H1 (cell line): ENCODE results near the gene SAPCD1. TPM values are rescaled to one million over a fixed set of nuclear protein-coding genes. Genes with fewer than 3 reads are reported as not detected.

Experiments
- CTCF ChIA-PET: fragments of 300-600 bp; sonication (Branson Sonifier 250); formaldehyde crosslinking; loops from one replicate; lab custom pipeline; 2021; ENCODE audit not compliant: partially characterized antibody; lab: Charles Lee
- POLR2A ChIA-PET: fragments of 300-600 bp; sonication (Branson Sonifier 250); formaldehyde crosslinking; loops from one replicate; lab custom pipeline; 2021; ENCODE audit warnings: inconsistent platforms; ENCODE audit not compliant: partially characterized antibody; lab: Charles Lee
- DNase-seq, 2 experiments: peaks; one replicate each; pipeline versions ENCODE4 v3.0.0 to v3.0.0-alpha.2; 2010 to 2022; ENCODE audit warnings: low spot score in 2 of 2, low read depth in 1 of 2, mixed read lengths in 1 of 2
- FAIRE-seq: peaks from 2 replicates; lab custom pipeline; 2011; peaks lifted over from hg19 to GRCh38; lab: Jason Lieb, UNC
- H2AFZ ChIP-seq: 2 replicates; pipeline ENCODE4 v1.8.1; 2012; ENCODE audit warnings: low read length, inconsistent platforms
- H2AK5ac ChIP-seq: 2 replicates; pipeline ENCODE4 v1.6.1; 2013; ENCODE audit warnings: low read depth, low read length
- H2BK120ac ChIP-seq: replicated peaks from 2 replicates; pipeline ENCODE3; 2013; ENCODE audit warnings: low read depth, low read length, inconsistent platforms
- H2BK12ac ChIP-seq: 2 replicates; pipeline ENCODE4 v1.6.1; 2013; ENCODE audit warnings: low read depth, low read length
- H2BK15ac ChIP-seq: 2 replicates; pipeline ENCODE4 v1.6.1; 2013; ENCODE audit warnings: low read length
- H2BK20ac ChIP-seq: 2 replicates; pipeline ENCODE4 v1.6.1; 2013; ENCODE audit warnings: low read length
- H2BK5ac ChIP-seq: 2 replicates; pipeline ENCODE4 v1.6.1; 2013; ENCODE audit warnings: low read depth, low read length
- H3K14ac ChIP-seq: 2 replicates; pipeline ENCODE4 v1.6.1; 2013; ENCODE audit warnings: inconsistent platforms; ENCODE audit not compliant: insufficient read length
- H3K18ac ChIP-seq: 2 replicates; pipeline ENCODE4 v1.6.1; 2013; ENCODE audit warnings: low read length; ENCODE audit errors: extremely low read depth
- H3K23ac ChIP-seq: 2 replicates; pipeline ENCODE4 v1.6.1; 2013; ENCODE audit warnings: inconsistent platforms; ENCODE audit not compliant: insufficient read length
- H3K23me2 ChIP-seq: 2 replicates; pipeline ENCODE4 v1.6.1; 2013; ENCODE audit warnings: low read depth, low read length
- H3K27ac ChIP-seq: 2 replicates; pipeline ENCODE4 v1.6.1; 2011; ENCODE audit warnings: low read depth, low read length, inconsistent platforms
- H3K27me3 ChIP-seq, 4 experiments: replicated peaks in 1 of 4; 1 replicate in 1 of 4; 2 replicates in 3 of 4; pipeline versions ENCODE4 v1.6.1 to v1.8.1; 2011 to 2013; ENCODE audit warnings: low read length in 3 of 4, mild to moderate bottlenecking in 3 of 4, inconsistent platforms in 2 of 4, mixed read lengths in 2 of 4, moderate library complexity in 1 of 4; ENCODE audit not compliant: control insufficient read depth in 3 of 4, insufficient read depth in 3 of 4; ENCODE audit errors: extremely low read depth in 1 of 4
- H3K36me3 ChIP-seq, 4 experiments: 2 replicates each; pipeline versions ENCODE4 v1.6.1 to v1.8.1; 2011 to 2013; ENCODE audit warnings: mild to moderate bottlenecking in 4 of 4, low read length in 3 of 4, moderate library complexity in 2 of 4, control low read depth in 1 of 4, inconsistent platforms in 1 of 4; ENCODE audit not compliant: insufficient read depth in 4 of 4, control insufficient read depth in 2 of 4
- H3K4ac ChIP-seq: replicated peaks from 2 replicates; pipeline ENCODE3; 2013; ENCODE audit warnings: low read length, low read depth, mixed read lengths, inconsistent platforms; ENCODE audit not compliant: insufficient read length
- H3K4me1 ChIP-seq, 4 experiments: replicated peaks in 1 of 4; 1 replicate in 1 of 4; 2 replicates in 3 of 4; pipeline versions ENCODE4 v1.6.1 to v1.8.1; 2011 to 2013; ENCODE audit warnings: low read length in 3 of 4, inconsistent platforms in 2 of 4, mixed read lengths in 1 of 4; ENCODE audit not compliant: insufficient read depth in 4 of 4, control insufficient read depth in 3 of 4
- H3K4me2 ChIP-seq, 2 experiments: 2 replicates each; pipeline versions ENCODE4 v1.6.1 to v1.8.1; 2011 to 2013; ENCODE audit warnings: low read depth in 2 of 2, low read length in 2 of 2, control low read depth in 1 of 2, inconsistent platforms in 1 of 2, mild to moderate bottlenecking in 1 of 2; ENCODE audit not compliant: insufficient read depth in 1 of 2
- H3K4me3 ChIP-seq, 4 experiments: fragments of 200-600, 300-600 bp in 1 of 4; sonication (generic), shearing (Covaris generic), sonication (Bioruptor Twin) in 1 of 4; 2 replicates each; pipeline versions ENCODE4 v1.5.1 to v1.8.1; 2011 to 2016; ENCODE audit warnings: low read length in 4 of 4, low read depth in 3 of 4, control low read depth in 2 of 4, inconsistent platforms in 2 of 4, mild to moderate bottlenecking in 2 of 4, mixed read lengths in 1 of 4, moderate library complexity in 1 of 4; ENCODE audit not compliant: insufficient read depth in 2 of 4; ENCODE audit errors: extremely low read depth in 1 of 4
- H3K56ac ChIP-seq: replicated peaks from 2 replicates; pipeline ENCODE3; 2013; ENCODE audit warnings: low read depth, mild to moderate bottlenecking, mixed read lengths, low read length, inconsistent platforms; ENCODE audit not compliant: insufficient read length
- H3K79me1 ChIP-seq: 2 replicates; pipeline ENCODE4 v1.6.1; 2013; ENCODE audit warnings: low read depth, low read length, control low read depth
- H3K79me2 ChIP-seq, 2 experiments: 2 replicates each; pipeline versions ENCODE4 v1.6.1 to v1.8.1; 2012 to 2013; ENCODE audit warnings: low read length in 2 of 2, mild to moderate bottlenecking in 2 of 2, inconsistent platforms in 1 of 2; ENCODE audit not compliant: insufficient read depth in 2 of 2, control insufficient read depth in 1 of 2
- H3K9ac ChIP-seq, 4 experiments: replicated peaks in 1 of 4; 1 replicate in 1 of 4; 2 replicates in 3 of 4; pipeline versions ENCODE4 v1.6.1 to v1.8.1; 2011 to 2013; ENCODE audit warnings: low read depth in 3 of 4, low read length in 3 of 4, control low read depth in 2 of 4, mild to moderate bottlenecking in 2 of 4, moderate library complexity in 2 of 4, inconsistent platforms in 1 of 4; ENCODE audit errors: extremely low read depth in 1 of 4
- H3K9me3 ChIP-seq, 2 experiments: 2 replicates each; pipeline versions ENCODE4 v1.6.1 to v1.8.1; 2012 to 2013; ENCODE audit warnings: mild to moderate bottlenecking in 2 of 2, moderate library complexity in 2 of 2, control low read depth in 1 of 2, inconsistent platforms in 1 of 2, low read depth in 1 of 2, low read length in 1 of 2, mixed read lengths in 1 of 2; ENCODE audit not compliant: insufficient read depth in 2 of 2
- H4K20me1 ChIP-seq, 2 experiments: replicated peaks in 1 of 2; 2 replicates each; pipeline versions ENCODE3 to v1.8.1; 2011 to 2013; ENCODE audit warnings: inconsistent platforms in 2 of 2, low read length in 2 of 2, mild to moderate bottlenecking in 1 of 2; ENCODE audit not compliant: insufficient read depth in 2 of 2, control insufficient read depth in 1 of 2
- H4K5ac ChIP-seq: 2 replicates; pipeline ENCODE4 v1.6.1; 2013; ENCODE audit warnings: low read length, low read depth, mixed read lengths, inconsistent platforms; ENCODE audit not compliant: insufficient read length
- H4K8ac ChIP-seq: 2 replicates; pipeline ENCODE4 v1.8.0; 2013; ENCODE audit warnings: mild to moderate bottlenecking, moderate library complexity, low read length, inconsistent platforms; ENCODE audit not compliant: insufficient read depth; ENCODE audit errors: extremely low read depth
- H4K91ac ChIP-seq: replicated peaks from 2 replicates; pipeline ENCODE3; 2013; ENCODE audit warnings: low read length, mixed read lengths, inconsistent platforms; ENCODE audit not compliant: insufficient read length
- ASH2L ChIP-seq: fragments of 200-600, 300-600 bp; sonication (generic); IDR thresholded peaks from one replicate; pipeline ENCODE4 v1.7.1; 2017; ENCODE audit warnings: low read length
- ATF2 ChIP-seq: IDR thresholded peaks from 2 replicates; pipeline ENCODE4 v1.6.1; 2012; ENCODE audit warnings: low read length, inconsistent platforms
- CHD1 ChIP-seq: IDR thresholded peaks from 2 replicates; pipeline ENCODE4 v1.6.1; 2012; ENCODE audit warnings: low read depth, low read length, improper control_type of control experiment
- KDM1A ChIP-seq: fragments of 200-600, 300-600 bp; sonication (generic); IDR thresholded peaks from 2 replicates; pipeline ENCODE4 v1.7.1; 2016; ENCODE audit warnings: mild to moderate bottlenecking, low read length, borderline replicate concordance
- NANOG ChIP-seq: IDR thresholded peaks from 2 replicates; pipeline ENCODE4 v1.6.1; 2011; ENCODE audit warnings: low read length, low read depth, mild to moderate bottlenecking, inconsistent platforms; ENCODE audit not compliant: insufficient read depth, poor library complexity, severe bottlenecking
- SIN3A ChIP-seq, 2 experiments: IDR thresholded peaks in 1 of 2; conservative IDR thresholded peaks in 1 of 2; 2 replicates each; pipeline ENCODE4 v1.6.1; 2011 to 2012; ENCODE audit warnings: low read length in 2 of 2, improper control_type of control experiment in 1 of 2, low read depth in 1 of 2, mild to moderate bottlenecking in 1 of 2
- SP1 ChIP-seq: IDR thresholded peaks from 2 replicates; pipeline ENCODE4 v1.6.1; 2011; ENCODE audit warnings: low read depth, low read length
- SP4 ChIP-seq: IDR thresholded peaks from 2 replicates; pipeline ENCODE4 v1.6.1; 2012; ENCODE audit warnings: low read length, inconsistent platforms
- TAF1 ChIP-seq: IDR thresholded peaks from 2 replicates; pipeline ENCODE4 v1.6.1; 2011; ENCODE audit warnings: mild to moderate bottlenecking, low read depth, low read length
- TCF12 ChIP-seq: IDR thresholded peaks from 2 replicates; pipeline ENCODE4 v1.6.1; 2011; ENCODE audit warnings: low read depth, mild to moderate bottlenecking, low read length
- YY1 ChIP-seq: IDR thresholded peaks from 2 replicates; pipeline ENCODE4 v1.6.1; 2011; ENCODE audit warnings: low read depth, mild to moderate bottlenecking, low read length
- WGBS, 2 experiments: shearing (Covaris generic) in 1 of 2; methylation state at CpG; one replicate each; pipeline versions ENCODE4 v1.1.6 to v1.1.7; 2013 to 2015; ENCODE audit warnings: low lambda C conversion rate in 2 of 2, mixed read lengths in 2 of 2, inconsistent platforms in 1 of 2, low coverage in 1 of 2, missing lambda C conversion rate in 1 of 2; ENCODE audit not compliant: insufficient replicate concordance in 2 of 2, insufficient coverage in 1 of 2, insufficient read length in 1 of 2; ENCODE audit errors: extremely low coverage in 1 of 2, missing lambda C conversion rate in 1 of 2; 5-methylcytosine and 5-hydroxymethylcytosine counted together
- polyA plus RNA-seq, 7 experiments: library from polyadenylated mRNA; depleted of rRNA in 3 of 7; stranded (reverse) in 5 of 7; unstranded in 2 of 7; fragments of >200 nt in 5 of 7; fragments of 200-250 nt in 2 of 7; gene quantifications; 1 replicate in 5 of 7; 2 replicates in 1 of 7; 4 replicates in 1 of 7; pipeline versions ENCODE4 v1.2.1 to v1.2.3, GENCODE V29; 2011 to 2013; ENCODE audit warnings: missing spikeins in 2 of 7, mixed read lengths in 2 of 7
- total RNA-seq: library from RNA; stranded (reverse); fragmentation: NEBNext Ultra II Directional; extraction: Animal tissue kit (Norgen Biotek cat#: 25700); gene quantifications from 2 replicates; pipeline ENCODE4 v1.2.1, GENCODE V29; 2021

Gene SAPCD1
- total and polyA plus RNA-seq, 2 of the 8 experiments (the other 6 are each of a cell fraction or from before 2014, with no cell fraction given) = 3.1 to 5.9 TPM

- Histone ChIP-seq H3K9me3 (no peaks in the 10 kb centered on the region), H4K5ac (no peak overlapping the region), H3K56ac (no peak overlapping the region), H4K20me1 (no peaks in the 10 kb centered on the region), H3K18ac (no peak overlapping the region), H3K14ac (no peak overlapping the region), H3K4me1 (peaks cover 11 to 29% (median 27%) of the 10 kb centered on the region in 4 experiments), H2BK120ac (no peak overlapping the region), H3K4me3 (peak overlapping the region in 2 of 4 experiments; percentile 9 to 20; a peak in 3 of 8 replicates), H3K79me2 (no peaks in the 10 kb centered on the region), H4K8ac (no peak overlapping the region), H3K23ac (no peak overlapping the region), H3K27ac (no peak overlapping the region), H3K9ac (no peak overlapping the region), H3K79me1 (no peaks in the 10 kb centered on the region), H3K4ac (no peak overlapping the region), H2AK5ac (no peak overlapping the region), H2BK5ac (no peak overlapping the region), H2BK15ac (no peak overlapping the region), H2BK20ac (no peak overlapping the region), H3K27me3 (no peaks in the 10 kb centered on the region; a peak in 1 of 7 replicates), H4K91ac (no peak overlapping the region), H2AFZ (no peak overlapping the region), H2BK12ac (no peak overlapping the region), H3K4me2 (0 out of 4 replicates have a peak overlapping the region, but pooled peaks of 1 of the 2 experiments have one; percentile 45), H3K23me2 (no peaks in the 10 kb centered on the region), H3K36me3 (no peaks in the 10 kb centered on the region)
- FAIRE-seq (no peak), DNase-seq (no peak)
- POLR2A ChIA-PET = interaction anchor here (1.0 to 3.5 kb wide), 3 partner anchors 17 to 78 kb away, joined by 3 to 10 read pairs (median 5); partner anchors contain the start of gene MSH5
- 70% methylated on average over 1 of the region's 1 CpG; no CpG with 5 or more reads in 1 of the 2 experiments for WGBS, 2 experiments
- CTCF ChIA-PET = interaction anchor here (1.0 to 1.4 kb wide), 5 partner anchors 12 to 73 kb away, joined by 3 to 5 read pairs (median 3); partner anchors contain the start of gene LY6G5B
- TF ChIP-seq TAF1 = no peak
- TF ChIP-seq ATF2 = no peak
- TF ChIP-seq ASH2L = peak; percentile 43
- TF ChIP-seq KDM1A = no peak
- TF ChIP-seq SP4 = no peak
- no peak for TF ChIP-seq NANOG
- no peak for TF ChIP-seq YY1
- no peak for TF ChIP-seq SIN3A (conservative IDR thresholded peaks at IDR 0.05 in 1 of 2, IDR thresholded peaks at IDR 0.05 in 1 of 2; ENCODE audit: low read depth in 1 of 2, low read length in 2 of 2)
- TF ChIP-seq TCF12 = 0 out of 2 replicates have a peak, but pooled peaks have one; percentile 22
- no peak for TF ChIP-seq CHD1
- peak; percentile 72 for TF ChIP-seq SP1
Observed at GRCh38 chr6:31718265-31718664, 44.2 kb upstream of the SAPCD1 start.
